Measurements from ENCODE around the gene B3GNT4. TPM values are rescaled to one million over a fixed set of nuclear protein-coding genes. Genes with fewer than 3 reads are reported as not detected.

B3GNT4 gene
- total and polyA plus RNA-seq, 2 of the 8 experiments (the other 6 are each of a cell fraction or from before 2014, with no cell fraction given) = 1.1 to 1.4 TPM

GRCh38 chr12:122195405-122195804 lies 8.1 kb upstream of the B3GNT4 start (continued):
- TF ChIP-seq CHD7 (IDR thresholded peaks at IDR 0.05; ENCODE audit: insufficient replicate concordance, low read length) (no peak), CREB1 (IDR thresholded peaks at IDR 0.05) (no peak), ZNF274 (IDR thresholded peaks at IDR 0.05; ENCODE audit: borderline replicate concordance, extremely low read depth, low read length) (no peak), CBX8 (IDR thresholded peaks at IDR 0.05; ENCODE audit: borderline replicate concordance, low read depth, low read length) (no peak), SAP30 (IDR thresholded peaks at IDR 0.05; ENCODE audit: insufficient read depth, insufficient replicate concordance, low read length) (no peak), CEBPB (IDR thresholded peaks at IDR 0.05; ENCODE audit: low read depth, low read length) (no peak), HDAC2 (IDR thresholded peaks at IDR 0.05; ENCODE audit: borderline replicate concordance in 1 of 2, low read depth in 2 of 2, low read length in 2 of 2) (no peak), CHD2 (IDR thresholded peaks at IDR 0.05; ENCODE audit: low read length) (no peak), TCF12 (IDR thresholded peaks at IDR 0.05; ENCODE audit: low read depth, low read length) (no peak), POLR2A (IDR thresholded peaks at IDR 0.05; ENCODE audit: control extremely low read depth in 1 of 2, low read depth in 2 of 2, low read length in 2 of 2) (no peak), TBP (IDR thresholded peaks at IDR 0.05; ENCODE audit: low read depth, low read length) (no peak), EZH2 (IDR thresholded peaks at IDR 0.05; ENCODE audit: low read depth, low read length, severe bottlenecking) (no peak)

Data from H1 (cell line).